Measurements from ENCODE around the gene C17orf67.

GRCh38 chr17:56751145-56751738, 82.5 kb downstream of the C17orf67 start:
- TF ChIP-seq RAD51 (IDR thresholded peaks at IDR 0.05; ENCODE audit: borderline replicate concordance) (no peak), GTF2F1 (IDR thresholded peaks at IDR 0.05; ENCODE audit: low read length) (no peak), CTCF (CRISPR knock-in tag; IDR thresholded peaks at IDR 0.05) (no peak), THYN1 (CRISPR knock-in tag; IDR thresholded peaks at IDR 0.05; ENCODE audit: borderline replicate concordance, low read depth) (no peak), ZNF235 (CRISPR knock-in tag; IDR thresholded peaks at IDR 0.05; ENCODE audit: borderline replicate concordance) (no peak), ARID2 (CRISPR knock-in tag; IDR thresholded peaks at IDR 0.05; ENCODE audit: borderline replicate concordance) (no peak), ZNF557 (CRISPR knock-in tag; IDR thresholded peaks at IDR 0.05) (no peak), ERF (CRISPR knock-in tag; IDR thresholded peaks at IDR 0.05) (no peak), ZNF24 (IDR thresholded peaks at IDR 0.05) (no peak), STAT6 (CRISPR knock-in tag; IDR thresholded peaks at IDR 0.05; ENCODE audit: borderline replicate concordance) (no peak), HNRNPLL (IDR thresholded peaks at IDR 0.05; ENCODE audit: low read depth, low read length, poor library complexity, severe bottlenecking) (no peak), EZH2 (conservative IDR thresholded peaks at IDR 0.05; ENCODE audit: low read depth, low read length) (no peak), MED1 (CRISPR knock-in tag; IDR thresholded peaks at IDR 0.05) (no peak)
